Erythroblast (primary cell): ENCODE data around the gene PIM3.

Experiments used
- GATA1 ChIP-seq: IDR thresholded peaks from 2 replicates; pipeline ENCODE4 v1.6.1; 2011; ENCODE audit warnings: low read depth, mild to moderate bottlenecking, control low read depth, low read length, moderate library complexity
- POLR2A ChIP-seq: IDR thresholded peaks from 2 replicates; pipeline ENCODE4 v1.6.1; 2011; ENCODE audit warnings: mild to moderate bottlenecking, low read length

DNA sequence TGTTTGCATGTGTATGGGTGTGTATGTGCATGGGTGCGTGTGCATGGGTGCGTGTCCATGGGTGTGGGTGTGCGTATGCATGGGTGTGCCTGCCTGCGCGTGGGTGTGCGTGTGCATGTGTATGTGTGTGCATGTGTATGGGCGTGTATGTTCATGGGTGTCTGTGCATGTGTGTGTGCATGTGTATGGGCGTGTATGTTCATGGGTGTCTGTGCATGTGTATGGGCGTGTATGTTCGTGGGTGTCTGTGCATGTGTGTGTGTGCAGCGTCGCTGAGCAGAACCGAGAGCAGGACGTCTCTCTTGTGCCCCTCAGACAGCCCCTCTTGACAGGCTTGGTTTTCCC lies 38.1 kb downstream of the PIM3 start:
- no peak for TF ChIP-seq POLR2A
- TF ChIP-seq GATA1: no peak
